ENCODE data around the gene SAMD7.

Gene SAMD7

GRCh38 chr3:169869484-169870220, 41.7 kb upstream of the SAMD7 start, which contains the start of gene LRRC31:
TSS of gene LRRC31 (minus strand) at chr3:169869935. CDS start at chr3:169869807, 128 bp downstream.
- no peak within 1 kb of the TSS for H3K4me3 ChIP-seq (ENCODE audit: low read depth, low read length)
- no peak for TF ChIP-seq CTCF (IDR thresholded peaks at IDR 0.05; ENCODE audit: low read depth, low read length, missing control alignments)
- no peak for DNase-seq (ENCODE audit: low read depth)

- DNase-seq (ENCODE audit: low read depth), result no peak
- no peak for TF ChIP-seq CTCF (IDR thresholded peaks at IDR 0.05; ENCODE audit: low read depth, low read length, missing control alignments)
- no peak overlapping the region for H3K4me3 ChIP-seq (ENCODE audit: low read depth, low read length)
Observed at GRCh38 chr3:169871129-169871886, 40.1 kb upstream of the SAMD7 start.

GRCh38 chr3:169879013-169879557, 32.3 kb upstream of the SAMD7 start:
- no peak for TF ChIP-seq CTCF (IDR thresholded peaks at IDR 0.05; ENCODE audit: low read depth, low read length, missing control alignments)
- H3K4me3 ChIP-seq (ENCODE audit: low read depth, low read length), result no peak overlapping the region
- no peak for DNase-seq (ENCODE audit: low read depth)

GRCh38 chr3:169879845-169880575, 31.4 kb upstream of the SAMD7 start:
- DNase-seq (ENCODE audit: low read depth), result no peak
- no peak overlapping the region for H3K4me3 ChIP-seq (ENCODE audit: low read depth, low read length)
- no peak for TF ChIP-seq CTCF (IDR thresholded peaks at IDR 0.05; ENCODE audit: low read depth, low read length, missing control alignments)

- H3K4me3 ChIP-seq (ENCODE audit: low read depth, low read length), result no peak overlapping the region
- no peak for DNase-seq (ENCODE audit: low read depth)
- no peak for TF ChIP-seq CTCF (IDR thresholded peaks at IDR 0.05; ENCODE audit: low read depth, low read length, missing control alignments)
Observed at GRCh38 chr3:169880576-169881250, 30.7 kb upstream of the SAMD7 start.

GRCh38 chr3:169886671-169887070, 24.7 kb upstream of the SAMD7 start:
- no peak for TF ChIP-seq CTCF (IDR thresholded peaks at IDR 0.05; ENCODE audit: low read depth, low read length, missing control alignments)
- H3K4me3 ChIP-seq (ENCODE audit: low read depth, low read length), result no peak overlapping the region
- DNase-seq (ENCODE audit: low read depth), result no peak
